ENCODE data around the gene TMEM108. TPM values are rescaled to one million over a fixed set of nuclear protein-coding genes. Genes with fewer than 3 reads are reported as not detected.

The TMEM108 gene
- total RNA-seq, 1 donor from 2014 or later = 1.4 TPM

GRCh38 chr3:133055339-133055738 lies 17.1 kb downstream of the TMEM108 start:
- peak; percentile 1 for DNase-seq

GRCh38 chr3:133058243-133058642 lies 20.1 kb downstream of the TMEM108 start:
- no peak for DNase-seq

GRCh38 chr3:133058831-133059230 lies 20.6 kb downstream of the TMEM108 start:
- DNase-seq = no peak

GRCh38 chr3:133065193-133065961 lies 27.2 kb downstream of the TMEM108 start:
- DNase-seq = no peak

- no peak for DNase-seq
Observed at GRCh38 chr3:133066026-133066425, 27.8 kb downstream of the TMEM108 start.

GRCh38 chr3:133069556-133070286 lies 31.5 kb downstream of the TMEM108 start:
- no peak for DNase-seq

- no peak for DNase-seq
Observed at GRCh38 chr3:133074977-133075376, 36.8 kb downstream of the TMEM108 start.

GRCh38 chr3:133077688-133078087 lies 39.5 kb downstream of the TMEM108 start:
- DNase-seq = no peak

- no peak for DNase-seq
Observed at GRCh38 chr3:133079621-133080020, 41.4 kb downstream of the TMEM108 start.

- DNase-seq = no peak
Observed at GRCh38 chr3:133081016-133081415, 42.8 kb downstream of the TMEM108 start.

- DNase-seq = no peak
Observed at GRCh38 chr3:133083395-133083794, 45.2 kb downstream of the TMEM108 start.

GRCh38 chr3:133089906-133090485 lies 51.8 kb downstream of the TMEM108 start:
- DNase-seq = no peak

- DNase-seq = no peak
Observed at GRCh38 chr3:133092681-133093080, 54.5 kb downstream of the TMEM108 start.

- DNase-seq = peak; percentile 5
Observed at GRCh38 chr3:133093366-133093765, 55.2 kb downstream of the TMEM108 start.

- DNase-seq = peak; percentile 45
Observed at GRCh38 chr3:133096900-133097613, 58.9 kb downstream of the TMEM108 start.

- no peak for DNase-seq
Observed at GRCh38 chr3:133103706-133104105, 65.5 kb downstream of the TMEM108 start.

GRCh38 chr3:133106169-133106568 lies 68.0 kb downstream of the TMEM108 start:
- DNase-seq = peak; percentile 73

- DNase-seq = no peak
Observed at GRCh38 chr3:133112666-133113065, 74.5 kb downstream of the TMEM108 start.

- DNase-seq = no peak
Observed at GRCh38 chr3:133113526-133113925, 75.3 kb downstream of the TMEM108 start.

- no peak for DNase-seq
Observed at GRCh38 chr3:133113927-133114597, 75.9 kb downstream of the TMEM108 start.

GRCh38 chr3:133115176-133115575 lies 77.0 kb downstream of the TMEM108 start:
- no peak for DNase-seq

GRCh38 chr3:133117342-133117741 lies 79.2 kb downstream of the TMEM108 start:
- DNase-seq = no peak
